ENCODE measurements around the gene CDH26.
"Not testable (repeated sequence)": the region's sequence is repeated elsewhere in the genome, so short reads cannot be mapped to it uniquely, and the experiment has no call there.

The CDH26 gene

DNA sequence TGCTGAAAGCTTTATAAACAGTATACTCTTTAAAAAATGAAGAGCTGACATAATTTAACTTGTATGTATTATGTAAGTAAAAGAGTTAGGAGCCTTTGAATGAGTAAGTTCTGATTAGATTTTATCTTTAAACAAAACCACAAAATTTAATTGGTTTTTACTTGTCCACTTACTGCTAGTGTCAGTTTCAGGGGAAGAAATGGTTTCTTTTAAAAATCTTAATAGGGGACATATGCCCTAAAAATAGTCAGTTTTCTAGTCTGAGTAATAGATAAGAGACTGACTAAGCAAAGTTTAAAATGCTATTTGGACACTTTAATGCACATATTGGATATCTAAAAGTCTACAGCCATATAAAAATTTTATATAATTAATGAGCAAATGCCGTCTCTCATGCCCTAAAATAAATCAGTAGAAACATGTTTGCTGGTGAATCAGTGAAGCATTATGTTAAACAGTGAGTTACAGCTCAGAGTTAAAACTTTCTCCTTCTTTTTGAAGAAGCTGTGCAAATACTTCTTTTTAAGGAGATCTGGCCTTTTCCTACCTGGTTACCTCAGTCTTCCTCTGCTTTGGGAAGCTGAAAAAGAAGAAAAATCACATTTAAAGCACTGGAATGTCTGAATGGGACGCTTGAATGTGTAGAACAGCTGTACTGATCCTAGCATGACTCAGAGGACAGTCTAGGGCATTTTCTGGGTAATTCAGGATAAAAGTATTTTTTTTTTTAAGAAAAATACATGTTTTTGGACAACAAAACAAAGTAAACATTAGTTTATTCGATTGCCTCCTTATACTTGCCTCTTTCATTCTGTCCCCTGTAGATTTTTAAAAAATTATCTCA, 55.3 kb downstream of the CDH26 start:
- DNase-seq (ENCODE audit: low read depth in 2 of 2): no peak

DNA sequence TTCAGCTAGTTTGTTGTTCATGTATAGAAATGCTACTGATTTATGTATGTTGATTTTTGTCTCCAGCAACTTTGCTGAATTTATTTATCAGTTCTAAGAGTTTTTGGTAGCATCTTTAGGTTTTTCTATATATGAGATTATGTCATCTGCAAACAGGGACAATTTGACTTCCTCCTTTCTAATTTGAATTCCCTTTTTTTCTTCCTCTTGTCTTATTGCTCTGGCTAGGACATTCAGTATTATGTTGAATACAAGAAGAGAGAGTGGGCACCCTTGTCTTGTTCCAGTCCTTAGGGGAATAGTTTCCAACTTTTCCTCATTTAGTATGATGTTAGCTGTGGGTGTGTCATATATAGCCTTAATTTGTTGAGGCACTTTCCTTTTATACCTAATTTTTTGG, 58.2 kb downstream of the CDH26 start:
- DNase-seq (ENCODE audit: low read depth in 2 of 2): no peak

DNA sequence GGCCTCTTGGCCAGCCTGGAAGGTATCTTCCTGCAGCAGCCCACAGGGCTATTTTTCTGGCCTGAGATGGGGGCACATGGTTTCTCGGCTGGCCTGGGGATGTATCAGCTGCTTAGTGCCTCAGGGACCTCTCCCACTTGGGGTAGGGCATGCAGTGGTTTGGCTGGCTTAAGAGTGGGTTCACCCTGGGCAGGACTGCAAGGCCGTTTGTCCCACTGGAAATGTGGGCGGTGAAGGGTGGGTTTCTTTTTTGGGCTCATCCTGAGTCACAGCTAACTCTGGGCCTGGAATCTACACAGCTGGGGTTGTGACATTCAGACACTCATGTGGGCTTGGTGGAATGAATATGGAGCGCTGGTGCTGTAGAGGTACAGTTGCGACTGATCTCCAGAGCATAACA, 62.0 kb downstream of the CDH26 start:
- no peak for DNase-seq (ENCODE audit: low read depth in 2 of 2)

DNA sequence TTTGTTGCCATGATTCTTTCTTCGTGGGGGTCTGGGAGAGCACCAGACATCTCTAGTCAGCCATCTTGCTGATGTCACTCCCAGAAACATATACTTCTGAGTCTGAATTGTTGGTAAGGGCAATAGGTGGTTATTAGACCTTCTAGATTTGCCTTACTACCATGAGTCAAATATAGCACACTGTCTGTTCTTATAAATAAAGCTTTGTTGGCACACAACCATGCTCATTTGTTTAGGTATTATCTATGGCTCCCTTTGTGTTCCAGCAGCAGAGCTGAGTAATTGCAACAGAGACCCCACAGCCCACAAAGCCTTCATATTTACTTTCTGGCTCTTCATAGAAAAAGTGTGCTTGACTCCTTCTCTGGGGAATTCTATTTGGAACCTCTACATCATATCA, 62.9 kb downstream of the CDH26 start:
- no peak for DNase-seq (ENCODE audit: low read depth in 2 of 2)

DNA sequence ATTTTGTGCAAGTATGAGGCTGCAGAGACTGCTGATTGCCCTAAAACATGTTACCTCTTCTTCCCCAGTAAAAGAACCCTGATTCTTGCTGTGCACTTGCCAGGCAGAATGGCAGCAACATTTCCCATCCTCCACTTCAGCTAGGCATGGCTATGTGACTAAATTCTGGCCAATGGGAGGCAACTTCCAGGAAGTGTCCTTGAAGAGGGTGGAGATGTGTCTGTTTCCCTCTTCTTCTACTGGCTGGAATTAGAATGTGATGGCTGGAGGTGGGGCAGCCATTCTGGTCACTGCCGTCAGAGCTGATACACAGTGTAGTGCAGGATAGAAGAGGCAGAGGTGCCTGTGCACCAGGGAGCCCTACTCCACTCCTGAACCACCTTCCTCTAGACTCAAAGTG, 64.6 kb downstream of the CDH26 start:
- no peak for DNase-seq (ENCODE audit: low read depth in 2 of 2)

DNA sequence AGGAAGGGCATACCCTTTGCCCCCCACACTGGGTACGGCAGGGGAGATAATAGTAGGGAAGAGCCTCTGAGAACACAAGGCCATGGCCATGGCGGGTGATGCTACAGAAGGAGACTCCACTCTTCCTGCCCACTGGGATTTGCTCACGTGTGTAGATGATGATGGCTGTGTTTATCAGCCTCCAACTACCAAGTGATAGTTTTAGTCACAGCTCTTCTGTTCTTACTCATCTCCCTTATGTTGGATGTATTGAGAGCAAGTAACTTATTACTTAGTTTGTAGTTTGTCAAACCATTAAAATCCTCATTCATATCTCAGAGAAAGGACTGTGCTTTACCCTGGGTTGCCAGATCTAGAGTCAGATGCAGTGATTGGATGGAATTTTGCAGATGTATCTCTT, 66.0 kb downstream of the CDH26 start:
- no peak for DNase-seq (ENCODE audit: low read depth in 2 of 2)

DNA sequence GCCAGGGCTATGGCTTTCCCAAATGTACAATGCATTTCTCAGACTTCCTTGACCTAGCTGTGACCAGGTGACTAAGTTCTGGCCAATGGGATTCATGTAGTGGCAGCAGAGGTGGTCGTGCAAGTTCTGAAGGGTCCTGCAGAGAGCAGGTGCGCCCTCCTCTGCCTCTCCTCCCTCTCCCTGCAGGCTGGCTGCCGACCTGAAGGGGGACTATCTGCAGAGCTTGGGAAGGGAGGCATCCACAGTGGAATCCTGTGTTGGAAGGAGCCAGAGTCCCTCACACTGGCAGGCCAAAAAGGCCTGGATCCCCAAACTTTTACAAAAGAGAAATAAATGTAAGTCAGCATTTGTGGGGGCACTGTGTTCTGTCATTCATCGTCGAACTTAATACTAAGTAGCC, 66.6 kb downstream of the CDH26 start:
- DNase-seq (ENCODE audit: low read depth in 2 of 2): no peak

DNA sequence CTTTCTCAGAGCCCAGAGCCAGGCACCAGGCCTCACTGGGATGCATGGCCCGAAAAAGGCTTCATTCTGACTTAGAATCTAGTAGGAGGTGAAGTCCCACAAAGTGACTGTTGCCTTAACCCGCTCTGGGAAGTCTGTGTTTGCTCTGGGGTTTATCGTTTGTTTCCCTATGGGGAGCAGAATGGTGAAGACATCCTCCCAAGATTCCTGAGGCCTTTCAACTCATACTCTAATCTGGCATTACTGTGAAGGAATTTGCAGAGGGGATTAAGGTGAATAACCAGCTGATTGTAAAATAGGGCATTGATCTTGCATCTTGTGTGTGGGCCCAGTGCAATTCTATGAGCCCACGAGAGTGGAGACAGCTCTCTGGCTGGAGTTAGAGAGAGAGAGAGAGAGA, 67.8 kb downstream of the CDH26 start:
- no peak for DNase-seq (ENCODE audit: low read depth in 2 of 2)

DNA sequence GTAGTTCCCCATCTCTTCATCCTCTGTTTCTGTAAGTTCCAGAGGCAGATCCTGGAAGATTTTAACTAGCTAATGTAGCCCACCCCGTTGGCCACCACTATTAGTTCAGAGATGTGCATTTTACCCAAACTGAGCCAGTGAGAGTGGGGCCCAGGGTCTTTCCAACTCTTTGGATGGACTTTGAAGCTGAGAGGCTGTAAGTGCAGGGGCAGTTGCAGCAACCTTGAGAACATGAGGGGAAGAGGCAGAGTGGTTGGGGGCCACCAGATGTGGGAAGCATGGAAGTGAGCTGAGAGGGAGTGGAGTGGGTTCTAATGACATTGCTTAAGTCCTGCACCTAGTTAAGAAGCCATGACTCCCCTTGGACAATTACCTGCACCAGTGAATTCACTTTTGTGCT, 72.2 kb downstream of the CDH26 start:
- no peak for DNase-seq (ENCODE audit: low read depth in 2 of 2)

DNA sequence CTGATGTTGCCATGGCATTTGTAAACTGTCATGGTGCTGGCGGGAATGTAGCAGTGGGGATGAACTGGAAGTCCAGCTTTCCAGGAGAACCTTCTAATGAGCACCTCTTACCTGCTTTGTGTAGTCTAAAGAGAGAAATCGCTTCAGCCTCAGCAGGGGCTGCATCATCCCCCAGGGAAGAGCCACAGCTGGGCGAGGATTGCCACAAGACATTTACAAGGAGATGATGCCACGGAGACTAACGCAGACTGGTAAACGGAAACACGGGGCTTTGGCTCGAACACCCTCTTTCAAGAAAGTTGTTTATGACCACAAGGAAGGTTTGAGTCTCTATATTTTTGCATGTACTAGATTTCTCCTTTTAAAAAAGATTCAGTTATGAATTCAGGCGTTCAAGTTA, 72.9 kb downstream of the CDH26 start:
- DNase-seq (ENCODE audit: low read depth in 2 of 2): no peak

DNA sequence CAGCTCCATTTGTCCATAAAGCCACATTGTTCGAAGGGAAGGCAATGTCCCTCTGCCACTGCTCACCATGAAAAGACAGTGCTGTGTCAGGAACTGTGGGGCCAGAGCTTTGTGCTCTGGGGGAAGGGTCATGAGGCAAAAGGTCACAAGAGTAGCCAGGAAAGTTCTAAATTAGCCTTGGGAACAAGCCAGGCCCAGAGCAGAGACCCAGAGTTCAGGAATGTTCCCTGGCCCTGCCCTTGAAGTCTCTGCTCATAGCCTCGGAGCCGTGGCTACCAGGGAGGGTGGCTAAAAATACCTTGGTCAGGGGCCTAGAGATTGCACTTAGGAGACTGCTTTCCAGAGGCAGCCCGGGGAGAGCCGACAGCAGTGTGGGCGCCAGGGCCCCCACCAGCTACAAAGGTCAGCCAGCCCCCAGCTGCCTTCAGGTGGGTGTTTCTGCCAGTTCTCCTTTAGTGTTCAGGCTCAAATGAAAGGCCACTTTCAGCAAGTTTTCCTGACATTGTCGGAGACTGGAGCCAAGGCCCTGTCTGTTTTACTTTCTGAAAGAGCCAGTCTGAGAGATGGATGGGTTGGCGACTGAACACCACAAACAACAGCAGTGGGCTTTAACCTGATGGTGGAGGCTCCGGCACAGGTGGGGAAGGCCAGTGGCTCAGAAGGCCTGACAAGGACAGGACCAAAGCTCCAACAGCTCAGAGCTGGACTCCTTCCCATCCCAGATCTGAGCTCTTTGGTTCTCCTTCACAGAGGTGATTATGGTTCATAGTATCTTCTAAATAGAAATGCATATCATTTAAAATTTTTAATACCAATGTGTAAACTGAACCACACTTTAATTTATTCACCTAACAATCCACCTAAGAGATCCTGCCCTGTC, 76.2 kb downstream of the CDH26 start:
- DNase-seq (ENCODE audit: low read depth in 2 of 2): no peak

DNA sequence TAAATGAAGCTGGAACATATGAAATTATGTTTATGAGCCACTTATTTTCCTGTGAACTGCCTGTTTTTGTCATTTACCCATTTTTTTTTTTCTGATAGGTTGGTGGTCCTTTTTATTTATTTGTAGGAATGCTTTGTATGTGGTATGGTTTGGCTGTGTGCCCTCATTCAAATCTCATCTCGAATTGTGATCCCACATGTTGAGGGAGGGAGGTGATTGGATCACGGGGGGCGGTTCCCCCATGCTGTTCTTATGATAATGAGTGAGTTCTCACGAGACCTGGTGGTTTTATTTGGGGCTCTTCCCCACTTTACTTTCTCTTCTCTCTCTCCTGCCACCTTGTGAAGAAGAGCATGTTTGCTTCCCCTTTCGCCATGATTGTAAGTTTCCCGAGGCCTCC, 77.3 kb downstream of the CDH26 start:
- DNase-seq (ENCODE audit: low read depth in 2 of 2): no peak

DNA sequence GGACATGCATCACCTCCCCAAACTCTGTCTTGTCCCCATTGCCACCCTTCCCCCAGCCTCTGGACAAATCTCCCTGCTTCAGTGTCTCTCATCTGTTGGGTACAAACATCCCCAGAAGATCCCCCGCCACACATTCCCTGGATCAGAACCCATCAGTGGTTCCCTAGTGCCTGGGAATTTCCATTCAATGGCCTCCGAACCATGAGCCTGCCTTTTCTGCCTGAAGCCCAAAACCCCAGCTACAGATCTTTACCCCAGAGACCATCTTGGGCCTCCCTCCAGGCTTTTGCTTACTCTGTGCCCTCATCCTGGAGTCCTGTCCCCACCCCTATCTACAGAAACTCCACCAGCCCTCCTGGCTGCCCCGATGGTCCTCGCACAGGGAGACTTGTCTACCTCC, 78.1 kb downstream of the CDH26 start:
- DNase-seq (ENCODE audit: low read depth in 2 of 2): no peak

DNA sequence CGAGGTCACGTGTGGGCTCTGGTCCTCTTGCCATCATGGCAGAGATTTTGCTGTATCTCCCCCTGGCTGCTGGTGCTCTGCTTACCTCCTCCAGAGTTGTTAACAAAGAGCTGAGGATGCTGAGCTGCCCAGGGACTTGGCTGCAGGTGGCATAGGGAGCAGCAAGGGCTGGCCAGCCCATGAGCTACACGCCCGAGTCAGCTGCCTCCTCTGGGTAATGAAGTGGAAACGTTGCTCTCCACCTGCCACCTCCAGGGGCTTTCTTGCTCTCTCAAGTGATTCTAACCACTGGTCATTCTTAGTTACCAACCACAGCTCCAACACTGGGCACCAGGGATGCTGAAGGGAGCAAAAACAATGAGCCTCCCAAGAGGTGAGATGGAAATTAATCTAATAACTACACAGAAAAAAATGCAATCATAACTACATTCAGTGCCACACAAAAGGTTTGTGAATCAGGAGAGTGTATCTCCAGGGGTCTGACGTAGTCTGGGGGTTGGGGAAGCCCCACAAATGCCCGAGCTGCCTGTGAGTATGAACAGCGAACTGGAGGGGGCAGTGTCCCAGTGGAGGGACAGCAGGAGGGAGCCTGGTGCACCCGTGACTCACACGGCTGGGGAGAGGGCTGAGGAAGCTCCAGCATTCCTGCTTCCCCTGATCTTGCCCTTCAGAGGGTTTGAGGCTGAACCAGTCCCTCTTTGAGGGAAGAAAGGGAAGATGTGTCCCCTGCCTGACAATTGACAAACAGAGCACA, 78.7 kb downstream of the CDH26 start:
- DNase-seq (ENCODE audit: low read depth in 2 of 2): no peak

DNA sequence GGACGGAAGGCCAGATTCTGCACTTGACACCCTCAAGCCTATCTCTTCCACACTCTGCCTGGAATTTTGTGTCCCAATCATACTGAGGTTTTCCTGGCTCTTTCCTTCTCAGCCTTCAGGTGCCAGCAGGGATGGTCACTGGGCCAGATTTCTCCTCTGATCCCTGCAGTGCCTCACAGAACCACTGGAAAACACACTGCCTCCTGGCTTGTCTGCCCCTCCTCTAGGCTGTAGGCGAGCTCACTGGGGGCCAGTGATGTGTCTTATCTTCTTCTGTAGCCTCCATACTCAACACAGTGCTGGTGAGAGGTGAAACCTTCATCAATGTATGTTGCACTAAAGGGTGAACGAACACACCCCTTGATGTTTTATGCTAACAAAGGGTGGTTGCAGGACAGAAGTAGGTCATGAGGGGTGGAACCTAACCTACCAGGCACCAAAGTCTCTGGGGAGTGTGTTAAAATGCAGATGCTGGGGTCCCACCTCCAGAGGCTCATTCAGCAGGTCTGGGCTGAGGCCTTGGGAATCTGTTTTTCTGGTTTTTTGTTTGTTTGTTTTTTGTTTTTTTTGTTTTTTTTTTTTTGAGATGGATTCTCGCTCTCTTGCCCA, 80.3 kb downstream of the CDH26 start:
- DNase-seq (ENCODE audit: low read depth in 2 of 2): no peak

DNA sequence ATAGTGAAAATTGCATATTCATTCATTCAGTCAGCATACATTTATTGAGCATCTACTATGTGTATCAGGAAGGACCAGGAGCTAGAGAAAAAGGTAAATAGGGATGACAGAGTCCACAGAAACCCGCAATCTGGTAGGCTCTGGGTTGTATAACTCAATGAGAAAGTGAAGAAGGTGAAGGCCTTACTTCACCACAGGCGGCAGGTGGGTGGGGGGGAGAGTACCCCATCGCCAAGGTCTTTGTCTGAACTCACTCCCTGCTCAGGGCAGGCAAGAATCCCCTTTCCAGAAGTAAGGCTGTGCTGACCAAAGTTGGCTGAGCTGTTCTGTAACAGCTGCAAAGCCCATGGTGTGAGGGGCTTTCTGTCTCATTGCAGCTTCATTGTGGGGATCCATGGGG, 81.3 kb downstream of the CDH26 start:
- no peak for DNase-seq (ENCODE audit: low read depth in 2 of 2)

DNA sequence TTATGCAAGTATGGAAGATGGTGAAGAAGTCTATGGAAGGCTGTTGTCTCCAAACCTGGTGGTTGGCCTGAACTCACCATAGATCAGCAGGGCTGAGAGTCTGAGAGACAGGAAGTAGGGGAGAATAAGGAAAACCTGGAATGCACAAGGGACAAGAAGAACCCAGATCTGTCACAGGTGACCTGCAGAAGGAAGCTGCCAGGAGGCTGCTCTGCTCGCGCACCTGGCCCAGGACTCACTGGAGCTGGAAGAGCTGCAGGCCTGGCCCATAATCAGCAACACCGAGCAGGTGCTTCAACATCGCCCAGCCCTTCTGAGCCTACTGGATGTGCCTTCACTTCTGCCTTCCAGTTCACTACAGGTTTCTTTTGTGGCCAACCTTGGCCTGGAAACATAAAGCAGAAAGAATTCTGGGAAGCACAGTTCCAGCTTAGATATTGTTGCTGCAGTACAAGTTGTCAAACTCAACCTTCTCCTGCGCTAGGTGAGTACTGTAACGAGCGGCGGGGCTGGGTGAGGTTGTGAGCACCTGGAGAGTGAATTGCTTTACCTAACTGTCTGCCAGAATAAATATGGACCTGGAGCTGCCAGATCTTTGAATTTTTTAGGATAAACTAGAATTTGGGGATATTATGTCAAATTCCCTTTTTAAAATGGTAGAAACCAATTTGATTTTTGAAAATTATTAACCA, 82.4 kb downstream of the CDH26 start:
- DNase-seq (ENCODE audit: low read depth in 2 of 2): no peak

DNA sequence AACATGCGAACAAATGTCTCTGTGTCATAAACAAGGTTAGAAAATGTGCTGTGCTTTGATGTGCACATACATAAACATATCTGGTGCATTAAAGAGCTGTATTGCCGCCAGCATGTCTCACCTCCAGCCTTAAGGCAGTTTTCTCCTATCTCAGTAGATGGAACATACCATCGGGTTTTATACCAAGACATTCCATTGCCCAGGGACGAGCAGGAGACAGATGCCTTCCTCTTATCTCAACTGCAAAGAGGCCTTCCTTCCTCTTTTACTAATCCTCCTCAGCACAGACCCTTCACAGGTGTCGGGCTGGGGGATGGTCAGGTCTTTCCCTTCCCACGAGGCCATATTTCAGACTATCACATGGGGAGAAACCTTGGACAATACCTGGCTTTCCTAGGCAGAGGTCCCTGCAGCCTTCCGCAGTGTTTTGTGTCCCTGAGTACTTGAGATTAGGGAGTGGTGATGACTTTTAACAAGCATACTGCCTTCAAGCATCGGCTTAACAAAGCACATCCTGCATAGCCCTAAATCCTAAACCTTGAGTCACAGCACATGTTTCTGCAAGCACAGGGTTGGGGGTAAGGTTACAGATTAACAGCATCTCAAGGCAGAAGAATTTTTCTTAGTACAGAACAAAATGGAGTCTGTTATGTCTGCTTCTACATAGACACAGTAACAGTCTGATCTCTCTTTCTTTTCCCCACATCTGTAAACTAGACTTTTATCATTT, 83.4 kb downstream of the CDH26 start:
- DNase-seq (ENCODE audit: low read depth in 2 of 2): not testable (repeated sequence)

DNA sequence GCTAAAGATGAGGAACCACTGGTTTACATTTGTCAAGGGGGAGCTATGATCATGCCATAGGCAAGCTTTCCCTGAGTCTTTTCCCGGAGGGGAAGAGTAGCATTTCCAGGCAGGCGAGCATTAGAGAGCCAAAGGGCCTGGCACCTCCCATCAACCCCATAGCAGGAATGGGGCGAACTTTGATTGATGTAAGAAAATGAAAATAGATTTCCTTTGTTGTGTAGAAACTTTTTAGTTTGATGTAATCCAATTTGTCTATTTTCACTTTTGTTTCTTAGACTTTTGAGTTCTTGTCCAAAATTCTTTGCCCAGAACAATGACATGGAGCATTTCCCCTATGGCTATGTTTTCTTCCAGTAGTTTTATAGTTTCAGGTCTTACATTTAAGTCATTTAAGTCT, 85.2 kb downstream of the CDH26 start:
- no peak for DNase-seq (ENCODE audit: low read depth in 2 of 2)

DNA sequence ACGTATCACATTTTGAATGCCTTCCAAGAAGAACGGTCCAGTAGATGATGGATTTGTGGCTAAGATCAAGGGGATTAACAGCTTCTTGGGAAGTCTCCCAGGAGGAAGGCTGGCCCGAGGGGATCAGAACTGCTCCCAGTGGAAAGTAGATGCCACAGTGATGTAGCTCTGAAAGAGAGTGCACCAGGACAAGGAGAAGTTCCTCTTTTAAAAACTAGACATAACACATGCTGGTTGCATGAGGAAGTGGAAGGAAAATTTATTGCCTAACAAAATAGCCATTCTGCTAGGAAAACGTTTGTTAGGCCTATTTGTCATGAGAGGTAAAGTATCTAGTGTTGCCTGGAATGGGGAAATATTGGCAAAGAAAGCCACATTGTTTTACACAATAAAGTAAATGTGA, 87.8 kb downstream of the CDH26 start:
- DNase-seq (ENCODE audit: low read depth in 2 of 2): no peak

DNA sequence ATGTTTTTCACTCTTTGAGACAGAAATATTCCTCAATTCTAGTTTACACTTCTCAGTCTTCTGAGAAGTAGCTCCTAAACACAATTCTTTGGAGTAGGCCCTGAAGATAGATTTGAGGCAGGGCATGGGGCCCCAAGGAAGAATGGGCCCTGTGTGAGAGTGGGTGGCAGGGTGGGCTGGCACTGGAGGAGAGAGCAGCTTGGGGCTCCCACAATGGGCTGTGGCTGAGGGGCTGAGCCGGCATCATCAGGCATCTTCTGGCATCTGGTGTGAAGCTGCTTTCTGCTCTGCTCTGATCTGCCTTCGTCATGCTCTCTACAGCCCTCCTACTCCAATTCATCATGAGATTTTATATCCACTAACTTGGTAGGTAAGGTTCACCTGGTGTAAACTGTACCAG, 88.2 kb downstream of the CDH26 start:
- no peak for DNase-seq (ENCODE audit: low read depth in 2 of 2)
